Right lobe of liver (tissue), 6 donors: ENCODE measurements around the gene DDIAS. TPM values are rescaled to one million over a fixed set of nuclear protein-coding genes. Genes with fewer than 3 reads are reported as not detected.
"Not testable (repeated sequence)": the region's sequence is repeated elsewhere in the genome, so short reads cannot be mapped to it uniquely, and the experiment has no call there.

ENCODE experiments used
- ATAC-seq, 4 donors: fragments of 200-7000 bp; cut with Tn5 transposase; one replicate each; pipeline ENCODE4 v1.9.1; 2020; ENCODE audit warnings: mild to moderate bottlenecking in 4 of 4, moderate library complexity in 4 of 4
- DNase-seq, 3 donors: peaks; one replicate each; pipeline ENCODE4 v3.0.0-alpha.2; 2020
- H3K27ac ChIP-seq, 3 donors: fragments of 200-600 bp; one replicate each; pipeline ENCODE4 v1.8.0; 2022
- H3K27me3 ChIP-seq, 2 donors: fragments of 200-600 bp; one replicate each; pipeline ENCODE4 v1.8.0; 2022
- H3K36me3 ChIP-seq, 4 donors: fragments of 200-600 bp; sonication (generic) in 1 of 4; one replicate each; pipeline versions ENCODE4 v1.5.1 to v1.8.0; 2017 to 2022; ENCODE audit warnings: control low read depth in 1 of 4
- H3K4me1 ChIP-seq, 4 donors: fragments of 200-600 bp; sonication (generic) in 1 of 4; one replicate each; pipeline versions ENCODE4 v1.5.1 to v1.8.0; 2017 to 2022; ENCODE audit warnings: control low read depth in 1 of 4
- H3K4me3 ChIP-seq, 3 donors: fragments of 200-600 bp; one replicate each; pipeline ENCODE4 v1.8.0; 2022
- H3K9me3 ChIP-seq, 4 donors: fragments of 200-600 bp; sonication (generic) in 1 of 4; one replicate each; pipeline versions ENCODE4 v1.5.1 to v1.8.0; 2017 to 2022; ENCODE audit warnings: control low read depth in 1 of 4
- POLR2A ChIP-seq: fragments of 450-650 bp; IDR thresholded peaks from one replicate; pipeline ENCODE4 v1.6.1; 2017; ENCODE audit warnings: antibody characterized with exemption, mild to moderate bottlenecking
- WGBS: methylation state at CpG from one replicate; pipeline ENCODE4 v1.1.6; 2018; ENCODE audit warnings: low coverage, low lambda C conversion rate; ENCODE audit not compliant: insufficient coverage; ENCODE audit errors: missing lambda C conversion rate; 5-methylcytosine and 5-hydroxymethylcytosine counted together
- intact Hi-C, 2 donors: fragments of 100-400 bp; cut with DNase I; formaldehyde crosslinking; loops; one replicate each; pipeline versions ENCODE4 v1.11.2 to v1.14.1; 2022
- total RNA-seq, 6 experiments: library from RNA; depleted of rRNA in 2 of 6; stranded (reverse); fragments of >200 nt in 2 of 6; fragmentation: NEBNext Ultra II Directional in 3 of 6; extraction: Animal tissue kit (Norgen Biotek cat#: 25700) in 3 of 6; gene quantifications; one replicate each; pipeline versions ENCODE4 v1.1.0 to v1.2.4, GENCODE V29; 2016 to 2023
- TF ChIP-seq, protein P1 (sequence below), 4 donors: fragments of 200-600 bp in 3 of 4; fragments of 450-650 bp in 1 of 4; IDR thresholded peaks; one replicate each; pipeline versions ENCODE4 v1.5.1 to v1.8.0; 2016 to 2022; ENCODE audit warnings: antibody characterized with exemption in 4 of 4, mild to moderate bottlenecking in 2 of 4
- donor health status: DM: no; HTN: yes; CAD: no.
- donor health status: DM: no; HTN: no; CAD: no.
- donor health status: DM: no; HTN: no; CAD: no.
- donor health status: DM: no; HTN: yes; CAD: no.
- donor health status: DM: no; HTN: yes; CAD: no.

Gene DDIAS
- total RNA-seq, 6 experiments from 2014 or later: 0.83 to 3.1 (median 1.2) TPM

DNA sequence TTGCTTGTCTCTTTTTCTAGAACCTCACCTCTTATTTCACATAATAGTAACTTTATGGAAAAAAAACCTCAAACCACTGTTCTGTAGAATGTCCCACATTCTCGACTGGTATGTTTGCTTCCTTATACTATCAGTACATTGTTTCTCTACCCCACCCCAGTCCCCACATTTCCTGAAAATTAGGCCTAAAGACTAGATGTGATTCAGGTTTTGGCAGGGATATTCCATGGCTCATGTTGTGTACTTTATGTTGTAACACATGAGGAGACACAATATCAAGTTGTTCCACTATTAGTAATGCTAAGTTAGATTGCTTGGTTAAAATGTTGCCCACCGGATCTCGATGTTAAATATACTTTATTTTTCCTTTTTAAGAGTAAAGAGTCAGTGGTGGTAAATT, 34.7 kb downstream of the DDIAS start:
- no peak for TF ChIP-seq POLR2A
- TF ChIP-seq, protein P1, sequence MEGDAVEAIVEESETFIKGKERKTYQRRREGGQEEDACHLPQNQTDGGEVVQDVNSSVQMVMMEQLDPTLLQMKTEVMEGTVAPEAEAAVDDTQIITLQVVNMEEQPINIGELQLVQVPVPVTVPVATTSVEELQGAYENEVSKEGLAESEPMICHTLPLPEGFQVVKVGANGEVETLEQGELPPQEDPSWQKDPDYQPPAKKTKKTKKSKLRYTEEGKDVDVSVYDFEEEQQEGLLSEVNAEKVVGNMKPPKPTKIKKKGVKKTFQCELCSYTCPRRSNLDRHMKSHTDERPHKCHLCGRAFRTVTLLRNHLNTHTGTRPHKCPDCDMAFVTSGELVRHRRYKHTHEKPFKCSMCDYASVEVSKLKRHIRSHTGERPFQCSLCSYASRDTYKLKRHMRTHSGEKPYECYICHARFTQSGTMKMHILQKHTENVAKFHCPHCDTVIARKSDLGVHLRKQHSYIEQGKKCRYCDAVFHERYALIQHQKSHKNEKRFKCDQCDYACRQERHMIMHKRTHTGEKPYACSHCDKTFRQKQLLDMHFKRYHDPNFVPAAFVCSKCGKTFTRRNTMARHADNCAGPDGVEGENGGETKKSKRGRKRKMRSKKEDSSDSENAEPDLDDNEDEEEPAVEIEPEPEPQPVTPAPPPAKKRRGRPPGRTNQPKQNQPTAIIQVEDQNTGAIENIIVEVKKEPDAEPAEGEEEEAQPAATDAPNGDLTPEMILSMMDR (IDR thresholded peaks at IDR 0.05): no peak
- no peaks in the 10 kb centered on the region for H3K4me1 ChIP-seq
- no peak overlapping the region for H3K27ac ChIP-seq
- H3K4me3 ChIP-seq: no peak overlapping the region
- DNase-seq: no peak
- no peaks in the 10 kb centered on the region for H3K36me3 ChIP-seq
- ATAC-seq: no peak
- WGBS: 88% methylated on average over 3 of the region's 3 CpGs
- H3K27me3 ChIP-seq: no peaks in the 10 kb centered on the region
- intact Hi-C loops: no loop called here
- no peaks in the 10 kb centered on the region for H3K9me3 ChIP-seq

GRCh38 chr11:82937554-82937953, 36.0 kb downstream of the DDIAS start:
- no peaks in the 10 kb centered on the region for H3K4me1 ChIP-seq
- DNase-seq: no peak
- no peaks in the 10 kb centered on the region for H3K27me3 ChIP-seq
- ATAC-seq: no peak
- no peak overlapping the region for H3K27ac ChIP-seq
- no peak overlapping the region for H3K4me3 ChIP-seq
- TF ChIP-seq, protein P1 (IDR thresholded peaks at IDR 0.05): no peak
- no peak for TF ChIP-seq POLR2A
- no peaks in the 10 kb centered on the region for H3K36me3 ChIP-seq
- H3K9me3 ChIP-seq: no peaks in the 10 kb centered on the region
- intact Hi-C loops: no loop called here
- WGBS: 100% methylated on average over 2 of the region's 2 CpGs

DNA sequence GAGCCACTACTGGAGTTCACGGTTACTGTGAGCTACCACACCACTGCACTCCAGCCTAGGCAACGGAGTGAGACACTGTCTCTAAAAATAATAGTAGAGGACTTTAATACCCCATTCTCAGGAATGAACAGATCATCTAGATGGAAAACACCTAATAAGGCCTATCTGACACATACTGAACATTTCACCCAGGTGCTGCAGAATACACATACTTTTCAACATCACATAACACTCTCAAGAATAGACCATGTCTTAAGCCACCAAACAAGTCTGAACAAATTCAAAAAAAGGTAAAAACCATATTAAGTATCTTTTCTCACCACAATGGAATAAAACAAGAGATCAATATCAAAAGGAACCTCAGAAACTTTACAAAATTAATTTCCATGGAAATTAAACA, 37.9 kb downstream of the DDIAS start:
- Histone ChIP-seq H3K27ac (no peak overlapping the region), H3K36me3 (no peaks in the 10 kb centered on the region), H3K27me3 (no peaks in the 10 kb centered on the region), H3K4me3 (no peak overlapping the region), H3K4me1 (no peaks in the 10 kb centered on the region), H3K9me3 (no peaks in the 10 kb centered on the region)
- DNase-seq: no peak
- no peak for ATAC-seq
- 92% methylated on average over 2 of the region's 2 CpGs for WGBS
- intact Hi-C loops: no loop called here
- TF ChIP-seq, protein P1 (IDR thresholded peaks at IDR 0.05): no peak
- no peak for TF ChIP-seq POLR2A

DNA sequence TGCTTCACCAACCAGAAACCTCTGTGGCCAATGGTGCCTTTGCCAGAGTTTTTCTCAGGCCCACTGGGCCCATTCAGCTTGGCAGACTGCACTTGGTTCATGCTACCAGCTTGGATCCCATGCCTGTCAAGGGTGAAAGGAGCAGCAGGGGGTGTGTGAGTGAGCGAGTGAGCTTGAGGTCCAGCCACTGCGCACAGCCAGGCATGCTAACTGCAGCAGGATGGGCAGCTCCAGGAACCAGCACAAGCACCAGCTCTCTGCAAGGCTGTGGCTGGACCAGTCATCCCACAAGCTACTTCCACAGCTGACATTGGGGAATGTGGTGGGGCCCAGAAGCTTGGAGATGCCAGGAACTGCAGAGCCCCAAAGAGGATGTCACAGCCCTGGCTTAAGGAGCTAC, 40.8 kb downstream of the DDIAS start:
- DNase-seq: no peak
- H3K4me1 ChIP-seq: no peaks in the 10 kb centered on the region
- no peak for ATAC-seq
- intact Hi-C loops: no loop called here
- no peak overlapping the region for H3K27ac ChIP-seq
- H3K36me3 ChIP-seq: no peaks in the 10 kb centered on the region
- H3K9me3 ChIP-seq: no peaks in the 10 kb centered on the region
- no peak for TF ChIP-seq POLR2A
- TF ChIP-seq, protein P1 (IDR thresholded peaks at IDR 0.05): no peak
- WGBS: 100% methylated on average over 2 of the region's 2 CpGs
- H3K27me3 ChIP-seq: no peaks in the 10 kb centered on the region
- no peak overlapping the region for H3K4me3 ChIP-seq

- H3K36me3 ChIP-seq, H3K4me1 ChIP-seq, DNase-seq, H3K27me3 ChIP-seq, ATAC-seq, H3K4me3 ChIP-seq, intact Hi-C loops, H3K27ac ChIP-seq, H3K9me3 ChIP-seq: not testable (repeated sequence)
- 30% methylated on average over 1 of the region's 1 CpG for WGBS
These were observed 41.9 kb downstream of the DDIAS start for GRCh38 chr11:82943430-82943829.
